Upper lobe of right lung (tissue), 1 donor: Measurements from ENCODE around the gene CTSG. TPM values are rescaled to one million over a fixed set of nuclear protein-coding genes. Genes with fewer than 3 reads are reported as not detected.

Source experiments
- ATAC-seq: fragments of 200-7000 bp; cut with Tn5 transposase; one replicate; pipeline ENCODE4 v1.9.1; 2020; ENCODE audit warnings: mild to moderate bottlenecking, moderate library complexity
- DNase-seq: peaks from one replicate; pipeline ENCODE4 v3.0.0-alpha.2; 2020
- H3K27ac ChIP-seq: fragments of 200-600 bp; one replicate; pipeline ENCODE4 v1.8.0; 2022
- H3K27me3 ChIP-seq: fragments of 200-600 bp; one replicate; pipeline ENCODE4 v1.8.0; 2022; ENCODE audit warnings: mild to moderate bottlenecking
- H3K36me3 ChIP-seq: fragments of 200-600 bp; one replicate; pipeline ENCODE4 v1.8.0; 2022
- H3K4me1 ChIP-seq: fragments of 200-600 bp; one replicate; pipeline ENCODE4 v1.8.0; 2022
- H3K4me3 ChIP-seq: fragments of 200-600 bp; one replicate; pipeline ENCODE4 v1.8.0; 2022; ENCODE audit warnings: mild to moderate bottlenecking
- H3K9me3 ChIP-seq: fragments of 200-600 bp; one replicate; pipeline ENCODE4 v1.8.0; 2022
- CTCF ChIP-seq: fragments of 200-600 bp; IDR thresholded peaks from one replicate; pipeline ENCODE4 v1.8.0; 2022; ENCODE audit warnings: antibody characterized with exemption
- intact Hi-C: fragments of 100-400 bp; cut with DNase I; formaldehyde crosslinking; loops from one replicate; pipeline ENCODE4 v1.11.0; 2022
- total RNA-seq: library from RNA; stranded (reverse); fragmentation: NEBNext Ultra II Directional; extraction: Animal tissue kit (Norgen Biotek cat#: 25700); gene quantifications from one replicate; pipeline ENCODE4 v1.2.1, GENCODE V29; 2021
- donor health status: DM: no; HTN: yes; CAD: no; lungs with severe emphysema.

The CTSG gene
- total RNA-seq, 1 donor from 2014 or later = 9.7 TPM

- H3K36me3 ChIP-seq = no peaks in the 10 kb centered on the region
- no peaks in the 10 kb centered on the region for H3K9me3 ChIP-seq
- ATAC-seq = no peak
- peak overlapping the region; percentile 1 for H3K27ac ChIP-seq
- no peak for TF ChIP-seq CTCF
- no peak for DNase-seq
- intact Hi-C loops = no loop called here
- no peaks in the 10 kb centered on the region for H3K27me3 ChIP-seq
- H3K4me3 ChIP-seq = no peak overlapping the region
- no peaks in the 10 kb centered on the region for H3K4me1 ChIP-seq
Measured at GRCh38 chr14:24607635-24608514, 31.8 kb upstream of the CTSG start.

- no peak for DNase-seq
- intact Hi-C loops = no loop called here
- no peaks in the 10 kb centered on the region for H3K36me3 ChIP-seq
- no peaks in the 10 kb centered on the region for H3K9me3 ChIP-seq
- no peak overlapping the region for H3K4me3 ChIP-seq
- H3K27ac ChIP-seq = no peak overlapping the region
- peak; percentile 30 for ATAC-seq
- no peaks in the 10 kb centered on the region for H3K4me1 ChIP-seq
- TF ChIP-seq CTCF = no peak
- no peaks in the 10 kb centered on the region for H3K27me3 ChIP-seq
Measured at GRCh38 chr14:24607081-24607480, 31.0 kb upstream of the CTSG start.

- intact Hi-C loops = no loop called here
- no peak overlapping the region for H3K27ac ChIP-seq
- no peaks in the 10 kb centered on the region for H3K36me3 ChIP-seq
- no peaks in the 10 kb centered on the region for H3K4me1 ChIP-seq
- no peak for ATAC-seq
- H3K9me3 ChIP-seq = no peaks in the 10 kb centered on the region
- TF ChIP-seq CTCF = no peak
- DNase-seq = no peak
- H3K27me3 ChIP-seq = no peaks in the 10 kb centered on the region
- no peak overlapping the region for H3K4me3 ChIP-seq
Measured at GRCh38 chr14:24606297-24606696, 30.2 kb upstream of the CTSG start.

GRCh38 chr14:24605435-24606190 is 29.6 kb upstream of the CTSG start:
- no peaks in the 10 kb centered on the region for H3K4me1 ChIP-seq
- DNase-seq (no peak), ATAC-seq (peak; percentile 82)
- peak; percentile 78 for TF ChIP-seq CTCF
- no peaks in the 10 kb centered on the region for H3K9me3 ChIP-seq
- no peak overlapping the region for H3K4me3 ChIP-seq
- no peaks in the 10 kb centered on the region for H3K36me3 ChIP-seq
- H3K27me3 ChIP-seq = no peaks in the 10 kb centered on the region
- intact Hi-C loops = no loop called here
- no peak overlapping the region for H3K27ac ChIP-seq

GRCh38 chr14:24597403-24597802 is 21.4 kb upstream of the CTSG start:
- intact Hi-C loops = no loop called here
- Histone ChIP-seq H3K36me3 (no peaks in the 10 kb centered on the region), H3K9me3 (no peaks in the 10 kb centered on the region), H3K27ac (no peak overlapping the region), H3K4me1 (no peaks in the 10 kb centered on the region), H3K4me3 (no peak overlapping the region), H3K27me3 (no peaks in the 10 kb centered on the region)
- DNase-seq (no peak), ATAC-seq (no peak)
- no peak for TF ChIP-seq CTCF
